ENCODE results near the gene FNTB. TPM values are rescaled to one million over a fixed set of nuclear protein-coding genes. Genes with fewer than 3 reads are reported as not detected.

The FNTB gene
- polyA plus RNA-seq, 1 experiment = 33.8 TPM

DNA sequence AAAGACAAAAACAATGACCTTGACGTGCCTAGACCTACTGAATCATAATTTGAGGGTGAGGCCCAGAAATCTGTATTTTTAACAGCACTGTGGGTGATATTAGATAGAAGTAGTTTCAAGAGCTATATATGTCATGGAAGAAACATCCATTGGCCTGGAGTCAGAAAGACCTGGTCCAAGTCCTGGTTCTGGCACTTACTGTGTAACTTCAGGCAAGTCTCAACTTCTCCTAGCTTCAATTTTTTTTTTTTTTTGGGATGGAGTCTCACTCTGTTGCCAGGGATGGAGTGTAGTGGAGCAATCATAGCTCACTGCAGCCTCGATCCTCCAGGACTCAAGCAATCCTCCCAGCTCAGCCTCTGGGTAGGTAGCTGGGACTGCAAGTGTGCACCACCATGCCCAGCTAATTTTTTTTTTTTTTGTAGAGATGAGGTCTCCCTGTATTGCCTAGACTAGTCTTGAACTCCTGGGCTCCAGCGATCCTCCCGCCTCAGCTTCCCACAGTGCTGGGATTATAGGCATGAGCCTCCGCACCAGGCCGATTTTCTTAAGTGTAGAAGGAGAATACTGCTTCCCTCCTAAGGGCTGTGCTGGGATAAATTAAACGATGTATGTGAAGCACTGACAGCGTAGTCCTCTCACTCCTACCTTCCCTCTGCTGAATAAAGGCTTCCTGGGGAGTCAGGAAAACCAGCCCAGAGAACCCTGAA lies 29.8 kb upstream of the FNTB start:
- no peak for TF ChIP-seq CTCF (IDR thresholded peaks at IDR 0.05; ENCODE audit: insufficient read depth, low read depth, low read length)
- Histone ChIP-seq H3K36me3 (ENCODE audit: control insufficient read depth, insufficient read depth, low read length) (no peaks in the 10 kb centered on the region; the same call in 1 of the 2 replicates), H3K4me3 (ENCODE audit: low read depth, low read length) (no peak overlapping the region), H3K27me3 (ENCODE audit: control insufficient read depth, insufficient read depth, low read length) (no peaks in the 10 kb centered on the region)
- DNase-seq (ENCODE audit: low read depth) = no peak
- POLR2A ChIA-PET = no interaction called here
- CTCF ChIA-PET = interaction anchor here (0.6 to 1.0 kb wide), 2 partner anchors 13 to 301 kb away, joined by 3 read pairs; no protein-coding TSS in a partner anchor

DNA sequence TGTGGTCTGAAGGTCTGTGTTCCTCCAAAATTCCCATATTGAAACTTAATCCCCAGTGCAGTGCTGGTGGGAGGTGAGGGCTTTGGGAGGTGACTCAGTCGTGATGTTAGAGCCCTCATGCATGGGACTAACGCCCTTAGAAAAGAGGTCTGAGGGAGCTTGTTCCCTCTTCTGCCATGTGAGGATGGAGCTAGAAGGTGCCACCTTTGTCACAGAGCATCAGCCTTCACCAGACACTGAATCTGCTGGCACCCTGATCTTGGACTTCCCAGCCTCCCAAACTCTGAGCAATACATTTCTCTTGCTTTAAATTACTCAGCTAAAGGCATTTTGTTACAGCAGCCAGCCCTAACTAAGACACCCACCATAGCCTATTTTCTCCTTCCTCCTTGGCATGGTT lies 28.5 kb upstream of the FNTB start:
- ChIA-PET CTCF (no interaction called here), POLR2A (interaction anchor here (0.5 kb wide), 1 partner anchor 63 kb away, joined by 9 read pairs; no protein-coding TSS in a partner anchor)
- no peak for DNase-seq (ENCODE audit: low read depth)
- Histone ChIP-seq H3K36me3 (ENCODE audit: control insufficient read depth, insufficient read depth, low read length) (no peaks in the 10 kb centered on the region), H3K4me3 (ENCODE audit: low read depth, low read length) (no peak overlapping the region), H3K27me3 (ENCODE audit: control insufficient read depth, insufficient read depth, low read length) (no peaks in the 10 kb centered on the region)
- TF ChIP-seq CTCF (IDR thresholded peaks at IDR 0.05; ENCODE audit: insufficient read depth, low read depth, low read length) = no peak

- Histone ChIP-seq H3K27me3 (ENCODE audit: control insufficient read depth, insufficient read depth, low read length) (no peaks in the 10 kb centered on the region), H3K4me3 (ENCODE audit: low read depth, low read length) (no peak overlapping the region), H3K36me3 (ENCODE audit: control insufficient read depth, insufficient read depth, low read length) (no peaks in the 10 kb centered on the region)
- TF ChIP-seq CTCF (IDR thresholded peaks at IDR 0.05; ENCODE audit: insufficient read depth, low read depth, low read length) = no peak
- DNase-seq (ENCODE audit: low read depth) = no peak
- ChIA-PET POLR2A (interaction anchor here (0.5 kb wide), 1 partner anchor 62 kb away, joined by 9 read pairs; no protein-coding TSS in a partner anchor), CTCF (no interaction called here)
Observed at GRCh38 chr14:64958743-64959142, 28.0 kb upstream of the FNTB start.

GRCh38 chr14:64960762-64961276 lies 25.9 kb upstream of the FNTB start:
- DNase-seq (ENCODE audit: low read depth) = no peak
- no peak for TF ChIP-seq CTCF (IDR thresholded peaks at IDR 0.05; ENCODE audit: insufficient read depth, low read depth, low read length)
- no peaks in the 10 kb centered on the region for H3K27me3 ChIP-seq (ENCODE audit: control insufficient read depth, insufficient read depth, low read length)
- no peaks in the 10 kb centered on the region for H3K36me3 ChIP-seq (ENCODE audit: control insufficient read depth, insufficient read depth, low read length)
- POLR2A ChIA-PET = no interaction called here
- CTCF ChIA-PET = interaction anchor here (0.8 to 1.6 kb wide), 4 partner anchors 8 to 138 kb away, joined by 3 to 6 read pairs (median 4); no protein-coding TSS in a partner anchor
- no peak overlapping the region for H3K4me3 ChIP-seq (ENCODE audit: low read depth, low read length)

- ChIA-PET POLR2A (no interaction called here), CTCF (interaction anchor here (1.0 kb wide), 1 partner anchor 18 kb away, joined by 3 read pairs; no protein-coding TSS in a partner anchor)
- no peak overlapping the region for H3K4me3 ChIP-seq (ENCODE audit: low read depth, low read length)
- no peaks in the 10 kb centered on the region for H3K36me3 ChIP-seq (ENCODE audit: control insufficient read depth, insufficient read depth, low read length)
- no peak for DNase-seq (ENCODE audit: low read depth)
- no peak for TF ChIP-seq CTCF (IDR thresholded peaks at IDR 0.05; ENCODE audit: insufficient read depth, low read depth, low read length)
- H3K27me3 ChIP-seq (ENCODE audit: control insufficient read depth, insufficient read depth, low read length) = no peaks in the 10 kb centered on the region
Observed at GRCh38 chr14:64963611-64964010, 23.1 kb upstream of the FNTB start.

All from BJ (cell line).